ENCODE measurements around the gene ATOX1. TPM values are rescaled to one million over a fixed set of nuclear protein-coding genes. Genes with fewer than 3 reads are reported as not detected.

ATOX1 gene
- total and polyA plus RNA-seq, 2 of the 4 experiments (the other 2 are of a cell fraction), result 56.3 to 360 TPM

GRCh38 chr5:151758430-151759241 lies at the start of gene ATOX1 (continued):
- no peak for TF ChIP-seq USF2 (IDR thresholded peaks at IDR 0.05; ENCODE audit: low read depth, low read length)
- no peak for TF ChIP-seq CHD1 (IDR thresholded peaks at IDR 0.05; ENCODE audit: low read depth, low read length)
- TF ChIP-seq FOS (IDR thresholded peaks at IDR 0.05; ENCODE audit: low read depth, low read length), result no peak

Measured in IMR-90 (cell line).